WTC11 (cell line): ENCODE results near the gene EEIG2. TPM values are rescaled to one million over a fixed set of nuclear protein-coding genes. Genes with fewer than 3 reads are reported as not detected.

Experiments used
- ATAC-seq: fragments of 200-7000 bp; cut with Tn5 transposase; 2 replicates; pipeline ENCODE4 v1.10.0; 2021; ENCODE audit warnings: mild to moderate bottlenecking, moderate library complexity
- CTCF ChIA-PET: fragments of 300-600 bp; sonication (Branson Sonifier 250); formaldehyde crosslinking; loops from one replicate; lab custom pipeline; 2021; ENCODE audit warnings: antibody characterized with exemption; lab: Charles Lee
- POLR2A ChIA-PET: fragments of 350-600 bp; sonication (Branson Sonifier 250); formaldehyde crosslinking; loops from one replicate; lab custom pipeline; 2021; ENCODE audit warnings: antibody characterized with exemption; lab: Charles Lee
- DNase-seq: peaks from one replicate; pipeline ENCODE4 v3.0.0; 2021; ENCODE audit warnings: low spot score
- H3K27ac Mint-ChIP-seq: 2 replicates; pipeline ENCODE4 v1.8.0; 2021; ENCODE audit warnings: mixed read lengths
- H3K27me3 Mint-ChIP-seq: 2 replicates; pipeline ENCODE4 v1.8.0; 2021; ENCODE audit warnings: low read depth, mild to moderate bottlenecking, moderate library complexity, mixed read lengths
- H3K36me3 Mint-ChIP-seq: 2 replicates; pipeline ENCODE4 v1.8.0; 2021; ENCODE audit warnings: mixed read lengths
- H3K4me1 Mint-ChIP-seq: 2 replicates; pipeline ENCODE4 v1.8.0; 2022; ENCODE audit warnings: mixed read lengths
- H3K4me3 Mint-ChIP-seq: 2 replicates; pipeline ENCODE4 v1.8.0; 2021; ENCODE audit warnings: mild to moderate bottlenecking, moderate library complexity, mixed read lengths
- H3K9me3 Mint-ChIP-seq: 2 replicates; pipeline ENCODE4 v1.8.0; 2021; ENCODE audit warnings: mixed read lengths
- AFF4 ChIP-seq: sonication (generic); formaldehyde crosslinking; IDR thresholded peaks from 2 replicates; pipeline ENCODE4 v1.8.1; 2023; ENCODE audit warnings: mild to moderate bottlenecking, missing genetic modification reagents, borderline replicate concordance
- ATF6 ChIP-seq: sonication (generic); formaldehyde crosslinking; IDR thresholded peaks from 2 replicates; pipeline ENCODE4 v1.8.1; 2023; ENCODE audit warnings: mild to moderate bottlenecking, missing genetic modification reagents
- ERG ChIP-seq: fragments of 250-450 bp; sonication (Bioruptor Pico); IDR thresholded peaks from 2 replicates; pipeline ENCODE4 v1.8.0; 2021; ENCODE audit warnings: mild to moderate bottlenecking
- ESRRA ChIP-seq: sonication (generic); formaldehyde crosslinking; IDR thresholded peaks from 2 replicates; pipeline ENCODE4 v1.8.1; 2022; ENCODE audit warnings: mild to moderate bottlenecking, missing genetic modification reagents, borderline replicate concordance
- GABPB1 ChIP-seq: sonication (generic); formaldehyde crosslinking; IDR thresholded peaks from 2 replicates; pipeline ENCODE4 v1.8.1; 2023; ENCODE audit warnings: mild to moderate bottlenecking, missing genetic modification reagents
- IRF1 ChIP-seq: sonication (generic); formaldehyde crosslinking; IDR thresholded peaks from 2 replicates; pipeline ENCODE4 v1.8.0; 2023; ENCODE audit warnings: missing genetic modification reagents
- MLX ChIP-seq: sonication (generic); formaldehyde crosslinking; IDR thresholded peaks from 2 replicates; pipeline ENCODE4 v1.8.1; 2023; ENCODE audit warnings: mild to moderate bottlenecking, missing genetic modification reagents, moderate library complexity
- OVOL2 ChIP-seq: fragments of 250-450 bp; sonication (Bioruptor Pico); IDR thresholded peaks from 2 replicates; pipeline ENCODE4 v1.9.0; 2021; ENCODE audit warnings: mild to moderate bottlenecking, borderline replicate concordance
- ZBTB21 ChIP-seq: sonication (generic); formaldehyde crosslinking; IDR thresholded peaks from 2 replicates; pipeline ENCODE4 v1.8.1; 2023; ENCODE audit warnings: mild to moderate bottlenecking, missing genetic modification reagents, borderline replicate concordance
- total RNA-seq: library from RNA; stranded (reverse); gene quantifications from 3 replicates; pipeline ENCODE4 v1.2.3, GENCODE V29; 2021

EEIG2 gene
- total RNA-seq, 1 experiment from 2014 or later = 65.7 TPM

- no peak for TF ChIP-seq ATF6 (CRISPR knock-in tag)
Observed at GRCh38 chr1:108606478-108606877, 46.6 kb downstream of the EEIG2 start (continued).

GRCh38 chr1:108609483-108610049, 49.7 kb downstream of the EEIG2 start:
- Mint-ChIP-seq H3K27ac (no peak overlapping the region; the same call in 1 of the 2 replicates), H3K36me3 (peaks cover 18% of the 10 kb centered on the region)
- CTCF ChIA-PET = no interaction called here
- TF ChIP-seq AFF4 (CRISPR knock-in tag) (no peak), OVOL2 (CRISPR knock-in tag) (no peak), ZBTB21 (no peak), MLX (no peak), ERG (no peak), ATF6 (CRISPR knock-in tag) (no peak), IRF1 (CRISPR knock-in tag) (no peak), GABPB1 (CRISPR knock-in tag) (no peak), ESRRA (CRISPR knock-in tag) (no peak)
- TF ChIP-seq, all 79 proteins: peak for 0
- Mint-ChIP-seq H3K4me1 (no peaks in the 10 kb centered on the region; the same call in 1 of the 2 replicates), H3K27me3 (no peaks in the 10 kb centered on the region), H3K9me3 (no peaks in the 10 kb centered on the region), H3K4me3 (no peak overlapping the region)
- ATAC-seq (no peak), DNase-seq (no peak)
- POLR2A ChIA-PET = no interaction called here

Other genes starting within 250 kb of the EEIG2 start
- not detected in 3 replicates for gene NBPF6, start 109.8 kb upstream of the EEIG2 start, total RNA-seq
- gene HENMT1, start 101.0 kb downstream of the EEIG2 start, total RNA-seq = 4.6 to 5.3 TPM (median 4.7 TPM) in 3 replicates
- 42.8 to 50.5 TPM (median 43.0 TPM) in 3 replicates for gene PRPF38B, start 132.2 kb downstream of the EEIG2 start, total RNA-seq
- 0.28 to 0.71 TPM (median 0.50 TPM) in 3 replicates for gene FNDC7, start 152.8 kb downstream of the EEIG2 start, total RNA-seq
- 26.1 to 30.2 TPM (median 26.5 TPM) in 3 replicates for gene STXBP3, start 186.6 kb downstream of the EEIG2 start, total RNA-seq